Activated CD8-positive, alpha-beta T cell treated with anti-CD3 and anti-CD28 coated beads, Interleukin-2, amount 10 ng/mL, durations not matched to agents 7 days and 5 days (primary cell): ENCODE data around the gene C17orf107. TPM values are rescaled to one million over a fixed set of nuclear protein-coding genes. Genes with fewer than 3 reads are reported as not detected.

ENCODE experiments used
- ATAC-seq: fragments of 150-1000 bp; cut with Tn5 transposase; one replicate; pipeline ENCODE4 v1.10.0; 2021; ENCODE audit warnings: moderate library complexity
- CTCF ChIA-PET: fragments of 350-600 bp; sonication (Branson Sonifier 250); formaldehyde crosslinking; loops from one replicate; lab custom pipeline; 2021; ENCODE audit warnings: antibody characterized with exemption; lab: Charles Lee
- POLR2A ChIA-PET: fragments of 350-600 bp; sonication (Branson Sonifier 250); formaldehyde crosslinking; loops from one replicate; lab custom pipeline; 2021; ENCODE audit warnings: antibody characterized with exemption; lab: Charles Lee
- DNase-seq: peaks from one replicate; pipeline ENCODE4 v3.0.0-alpha.2; 2020
- H3K27ac Mint-ChIP-seq: one replicate; pipeline ENCODE4 v1.8.0; 2021; ENCODE audit warnings: mild to moderate bottlenecking, mixed read lengths
- H3K27me3 Mint-ChIP-seq: one replicate; pipeline ENCODE4 v1.8.0; 2021; ENCODE audit warnings: low read depth, mixed read lengths
- H3K36me3 Mint-ChIP-seq: one replicate; pipeline ENCODE4 v1.8.0; 2021; ENCODE audit warnings: low read depth, mixed read lengths
- H3K4me1 Mint-ChIP-seq: one replicate; pipeline ENCODE4 v1.8.0; 2021; ENCODE audit warnings: low read depth, mixed read lengths
- H3K4me3 Mint-ChIP-seq: one replicate; pipeline ENCODE4 v1.8.0; 2021; ENCODE audit warnings: mild to moderate bottlenecking, mixed read lengths
- H3K9me3 Mint-ChIP-seq: one replicate; pipeline ENCODE4 v1.8.0; 2022; ENCODE audit warnings: mixed read lengths; ENCODE audit not compliant: insufficient read depth
- total RNA-seq, 2 experiments: library from RNA; stranded (reverse); gene quantifications; one replicate each; pipeline ENCODE4 v1.2.3, GENCODE V29; 2021

Gene C17orf107
- total RNA-seq, 2 experiments from 2014 or later = 0.97 to 1.1 TPM

DNA sequence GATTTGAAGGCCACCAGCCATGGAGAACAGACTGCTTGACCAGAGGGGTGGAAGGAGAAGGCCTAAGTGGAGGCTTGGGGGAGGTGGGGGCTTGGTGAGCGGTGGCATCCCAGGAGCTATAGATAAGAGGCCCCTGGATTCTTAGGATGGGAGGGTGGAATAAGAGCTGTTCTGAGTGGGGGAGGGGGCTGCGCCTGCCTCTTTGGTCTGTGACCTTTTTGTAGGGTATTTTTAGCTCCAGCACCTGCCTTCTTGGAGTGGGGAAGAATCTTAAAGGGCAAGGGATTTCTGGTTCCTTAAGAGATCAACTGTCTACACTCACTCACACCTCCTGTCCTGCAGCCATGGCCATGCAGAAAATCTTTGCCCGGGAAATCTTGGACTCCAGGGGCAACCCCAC lies 52.1 kb downstream of the C17orf107 start:
- ChIA-PET CTCF (interaction anchor here (0.9 to 4.4 kb wide), 4 partner anchors 11 to 79 kb away, joined by 3 to 16 read pairs (median 6); partner anchors contain the start of genes RNF167, SLC25A11 and SPAG7), POLR2A (interaction anchor here (0.7 to 10.0 kb wide), 4 partner anchors 11 to 64 kb away, joined by 3 to 239 read pairs (median 37); partner anchors contain the start of genes RNF167, SLC25A11 and SPAG7)
- Mint-ChIP-seq H3K4me1 (peaks cover 28% of the 10 kb centered on the region), H3K27me3 (no peaks in the 10 kb centered on the region), H3K9me3 (no peaks in the 10 kb centered on the region), H3K36me3 (peaks cover 25% of the 10 kb centered on the region), H3K27ac (peak overlapping the region; percentile 92), H3K4me3 (peak overlapping the region; percentile 82)
- DNase-seq (no peak), ATAC-seq (no peak)

Other genes with a start within 250 kb of the C17orf107 start
- gene PELP1, start 195.4 kb upstream of the C17orf107 start, total RNA-seq = 10 to 100 TPM; 69.2 to 76.1 TPM
- 100 to 1,000 TPM; 302 to 316 TPM for gene ARRB2, start 188.9 kb upstream of the C17orf107 start, total RNA-seq
- gene MED11, start 168.1 kb upstream of the C17orf107 start, total RNA-seq = 10 to 100 TPM; 23.0 to 27.2 TPM
- gene ZMYND15, start 159.7 kb upstream of the C17orf107 start, total RNA-seq = not detected
- under 1 TPM; 0.50 to 0.89 TPM for gene CXCL16, start 159.6 kb upstream of the C17orf107 start, total RNA-seq
- gene TM4SF5, start 127.7 kb upstream of the C17orf107 start, total RNA-seq = not detected
- not detected for gene VMO1, start 113.2 kb upstream of the C17orf107 start, total RNA-seq
- gene GLTPD2, start 110.6 kb upstream of the C17orf107 start, total RNA-seq = not detected
- 100 to 1,000 TPM; 107 to 119 TPM for gene PSMB6, start 103.4 kb upstream of the C17orf107 start, total RNA-seq
- gene PLD2, start 92.4 kb upstream of the C17orf107 start, total RNA-seq = 10 to 100 TPM; 11.6 to 20.0 TPM
- 10 to 100 TPM; 68.1 to 73.2 TPM for gene MINK1, start 66.2 kb upstream of the C17orf107 start, total RNA-seq
- gene CHRNE, start 3.6 kb downstream of the C17orf107 start, total RNA-seq = under 1 TPM; 0.26 to 0.45 TPM
- not detected for gene GP1BA, start 32.7 kb downstream of the C17orf107 start, total RNA-seq
- 10 to 100 TPM; 78.5 to 86.4 TPM for gene SLC25A11, start 40.5 kb downstream of the C17orf107 start, total RNA-seq
- gene RNF167, start 40.7 kb downstream of the C17orf107 start, total RNA-seq = 100 to 1,000 TPM; 239 to 245 TPM
- 1,000 to 10,000 TPM; 2,493 to 2,581 TPM for gene PFN1, start 49.0 kb downstream of the C17orf107 start, total RNA-seq
- gene ENO3, start 51.6 kb downstream of the C17orf107 start, total RNA-seq = 10 to 100 TPM; 26.6 to 34.3 TPM
- gene SPAG7, start 68.3 kb downstream of the C17orf107 start, total RNA-seq = 10 to 100 TPM; 52.3 to 53.6 TPM
- 10 to 100 TPM; 51.3 to 55.5 TPM for gene CAMTA2, start 88.1 kb downstream of the C17orf107 start, total RNA-seq
- gene INCA1, start 98.0 kb downstream of the C17orf107 start, total RNA-seq = under 1 TPM; 0.26 to 0.29 TPM
- 10 to 100 TPM; 43.6 to 45.3 TPM for gene KIF1C, start 98.4 kb downstream of the C17orf107 start, total RNA-seq
- gene SLC52A1, start 135.9 kb downstream of the C17orf107 start, total RNA-seq = under 1 TPM; 0.40 to 0.94 TPM
- gene ZFP3, start 178.9 kb downstream of the C17orf107 start, total RNA-seq = 1 to 10 TPM; 3.3 to 3.5 TPM
- gene ZNF232, start 212.3 kb downstream of the C17orf107 start, total RNA-seq = 10 to 100 TPM in 1 of 2 experiments, 1 to 10 TPM in 1; 9.8 to 10.2 TPM
- gene USP6, start 216.5 kb downstream of the C17orf107 start, total RNA-seq = under 1 TPM; 0.08 to 0.10 TPM